ENCODE data around the gene CDK16. TPM values are rescaled to one million over a fixed set of nuclear protein-coding genes. Genes with fewer than 3 reads are reported as not detected.

Gene CDK16
- total and polyA plus RNA-seq, 2 donors (not counting 1 experiment from before 2014, with no cell fraction given), result 68.2 to 92.9 TPM

GRCh38 chrX:47198687-47199080 is 19.8 kb upstream of the CDK16 start:
- Mint-ChIP-seq H3K27me3 (no peaks in the 10 kb centered on the region), H3K9me3 (ENCODE audit: insufficient read depth) (no peaks in the 10 kb centered on the region), H3K4me1 (peaks cover 38% of the 10 kb centered on the region), H3K4me3 (no peak overlapping the region), H3K27ac (no peak overlapping the region)
- ATAC-seq (ENCODE audit: low read depth) (no peak), DNase-seq (no peak)
- Histone ChIP-seq H3K79me2 (ENCODE audit: control insufficient read depth, insufficient read depth, low read length) (peaks cover 67% of the 10 kb centered on the region), H3K9me3 (ENCODE audit: control extremely low read depth in 1 of 3, control insufficient read depth in 2 of 3, insufficient read depth in 1 of 3, low read length in 2 of 3) (no peaks in the 10 kb centered on the region), H2AFZ (ENCODE audit: insufficient read depth, low read depth, low read length, poor library complexity, severe bottlenecking) (no peak overlapping the region), H3K9ac (ENCODE audit: low read length) (no peak overlapping the region), H3K4me1 (ENCODE audit: control insufficient read depth in 2 of 2, insufficient read depth in 2 of 2, low read length in 2 of 2) (peaks cover 34 to 37% of the 10 kb centered on the region in 2 donors), H4K20me1 (ENCODE audit: control insufficient read depth, insufficient read depth, low read length, poor library complexity, severe bottlenecking) (peaks cover 58% of the 10 kb centered on the region), H3K27me3 (replicated peaks in 1 of 4; ENCODE audit: control extremely low read depth in 1 of 4, control insufficient read depth in 3 of 4, insufficient read depth in 4 of 4, low read length in 3 of 4) (no peaks in the 10 kb centered on the region), H3K36me3 (replicated peaks in 1 of 2; ENCODE audit: control extremely low read depth in 1 of 2, control insufficient read depth in 1 of 2, extremely low read depth in 1 of 2, insufficient read depth in 2 of 2, low read length in 1 of 2) (peaks cover 0 to 60% of the 10 kb centered on the region in 2 experiments), H3K4me3 (ENCODE audit: control extremely low read depth in 1 of 5, extremely low read depth in 1 of 5, insufficient read depth in 1 of 5, low read depth in 2 of 5, low read length in 4 of 5) (no peak overlapping the region), H3K4me2 (replicated peaks; ENCODE audit: low read depth, low read length, poor library complexity, severe bottlenecking) (no peak overlapping the region), H3K27ac (ENCODE audit: low read length in 2 of 2) (no peak overlapping the region)
- CTCF ChIA-PET, result no interaction called here
- intact Hi-C loops (cut with micrococcal nuclease), result no loop called here
- POLR2A ChIA-PET, result no interaction called here
- TF ChIP-seq EZH2 (IDR thresholded peaks at IDR 0.05; ENCODE audit: borderline replicate concordance, insufficient read depth, low read depth, low read length, poor library complexity, severe bottlenecking) (no peak), CTCF (IDR thresholded peaks at IDR 0.05) (no peak)
- 100% methylated on average over 1 of the region's 15 CpGs for whole genome bisulfite sequencing (ENCODE audit: insufficient coverage)

- ATAC-seq (ENCODE audit: low read depth) (no peak), DNase-seq (no peak)
- no peak overlapping the region for H3K27ac ChIP-seq (ENCODE audit: low read length in 2 of 2)
- H3K36me3 ChIP-seq (replicated peaks in 1 of 2; ENCODE audit: control extremely low read depth in 1 of 2, control insufficient read depth in 1 of 2, extremely low read depth in 1 of 2, insufficient read depth in 2 of 2, low read length in 1 of 2), result peaks cover 0 to 62% of the 10 kb centered on the region in 2 experiments
- no peak overlapping the region for H3K9ac ChIP-seq (ENCODE audit: low read length)
- no peaks in the 10 kb centered on the region for H3K9me3 ChIP-seq (ENCODE audit: control extremely low read depth in 1 of 3, control insufficient read depth in 2 of 3, insufficient read depth in 1 of 3, low read length in 2 of 3)
- ChIA-PET POLR2A (no interaction called here), CTCF (no interaction called here)
- TF ChIP-seq EZH2 (IDR thresholded peaks at IDR 0.05; ENCODE audit: borderline replicate concordance, insufficient read depth, low read depth, low read length, poor library complexity, severe bottlenecking) (no peak), CTCF (IDR thresholded peaks at IDR 0.05) (no peak)
- peaks cover 33 to 35% of the 10 kb centered on the region in 2 donors for H3K4me1 ChIP-seq (ENCODE audit: control insufficient read depth in 2 of 2, insufficient read depth in 2 of 2, low read length in 2 of 2)
- Mint-ChIP-seq H3K9me3 (ENCODE audit: insufficient read depth) (no peaks in the 10 kb centered on the region), H3K4me3 (no peak overlapping the region), H3K27me3 (no peaks in the 10 kb centered on the region), H3K4me1 (peaks cover 36% of the 10 kb centered on the region), H3K27ac (no peak overlapping the region)
- WGBS (ENCODE audit: insufficient coverage), result 100% methylated on average over 1 of the region's 10 CpGs
- H2AFZ ChIP-seq (ENCODE audit: insufficient read depth, low read depth, low read length, poor library complexity, severe bottlenecking), result no peak overlapping the region
- no peak overlapping the region for H3K4me3 ChIP-seq (ENCODE audit: control extremely low read depth in 1 of 5, extremely low read depth in 1 of 5, insufficient read depth in 1 of 5, low read depth in 2 of 5, low read length in 4 of 5)
- H4K20me1 ChIP-seq (ENCODE audit: control insufficient read depth, insufficient read depth, low read length, poor library complexity, severe bottlenecking), result peaks cover 58% of the 10 kb centered on the region
- H3K79me2 ChIP-seq (ENCODE audit: control insufficient read depth, insufficient read depth, low read length), result peaks cover 61% of the 10 kb centered on the region
- H3K27me3 ChIP-seq (replicated peaks in 1 of 4; ENCODE audit: control extremely low read depth in 1 of 4, control insufficient read depth in 3 of 4, insufficient read depth in 4 of 4, low read length in 3 of 4), result no peaks in the 10 kb centered on the region
- H3K4me2 ChIP-seq (replicated peaks; ENCODE audit: low read depth, low read length, poor library complexity, severe bottlenecking), result no peak overlapping the region
- intact Hi-C loops (cut with micrococcal nuclease), result no loop called here
These were observed 19.2 kb upstream of the CDK16 start for GRCh38 chrX:47199286-47199685.

Measured in B cell (primary cell).